Measurements from ENCODE around the gene TAF6. TPM values are rescaled to one million over a fixed set of nuclear protein-coding genes. Genes with fewer than 3 reads are reported as not detected.
A peak's percentile ranks its signal among the peaks of the same experiment; 100 is the strongest.
"Not testable (repeated sequence)": the region's sequence is repeated elsewhere in the genome, so short reads cannot be mapped to it uniquely, and the experiment has no call there.

TAF6 gene
- total and polyA plus RNA-seq, 2 experiments from 2014 or later, result 40.5 to 53.0 TPM

- 10% methylated on average over 13 to 14 of the region's 14 CpGs for WGBS, 2 experiments (ENCODE audit: low coverage in 1 of 2, low lambda C conversion rate in 2 of 2, missing lambda C conversion rate in 2 of 2)
- H3K27ac ChIP-seq, result peak overlapping the region; percentile 13; the same call in 1 of the 2 replicates
- in situ Hi-C loops (cut with MboI), result no loop called here
These were observed 29.0 kb upstream of the TAF6 start for GRCh38 chr7:100148225-100148558.

GRCh38 chr7:100147278-100147677 lies 28.1 kb upstream of the TAF6 start:
- peaks cover 28% of the 10 kb centered on the region for H3K79me2 ChIP-seq (ENCODE audit: insufficient read depth)
- no peak for DNase-seq
- no peak overlapping the region; the same call in 1 of the 2 replicates for H2AFZ ChIP-seq
- no peak overlapping the region for H3K27ac ChIP-seq
- H3K4me1 ChIP-seq (ENCODE audit: insufficient read depth), result peaks cover 12% of the 10 kb centered on the region; the same call in 1 of the 2 replicates
- in situ Hi-C loops (cut with MboI), result no loop called here
- H3K36me3 ChIP-seq (ENCODE audit: low read depth), result no peaks in the 10 kb centered on the region
- 62 to 66% methylated on average over 2 of the region's 2 CpGs for WGBS, 2 experiments (ENCODE audit: low coverage in 1 of 2, low lambda C conversion rate in 2 of 2, missing lambda C conversion rate in 2 of 2)
- TF ChIP-seq EZH2phosphoT487 (IDR thresholded peaks at IDR 0.05; ENCODE audit: insufficient read depth, low read depth), result no peak
- no peak for TF ChIP-seq EZH2 (IDR thresholded peaks at IDR 0.05; ENCODE audit: insufficient read depth, poor library complexity, severe bottlenecking)
- no peaks in the 10 kb centered on the region for H4K20me1 ChIP-seq (ENCODE audit: insufficient read depth)
- H3K9me2 ChIP-seq (ENCODE audit: insufficient read depth), result no peaks in the 10 kb centered on the region
- H3K27me3 ChIP-seq (replicated peaks; ENCODE audit: insufficient read depth), result no peaks in the 10 kb centered on the region
- H3K4me2 ChIP-seq (ENCODE audit: unreplicated experiment), result no peak overlapping the region
- no peak overlapping the region for H3K4me3 ChIP-seq
- no peak overlapping the region for H3K9ac ChIP-seq
- H3K9me3 ChIP-seq (ENCODE audit: low read depth), result no peaks in the 10 kb centered on the region
- peaks cover 5% of the 10 kb centered on the region for H3F3A ChIP-seq (ENCODE audit: insufficient read depth)

More at GRCh38 chr7:100148225-100148558, 29.0 kb upstream of the TAF6 start:
- H3F3A ChIP-seq (ENCODE audit: insufficient read depth), result peaks cover 11% of the 10 kb centered on the region
- peaks cover 12% of the 10 kb centered on the region; the same call in 1 of the 2 replicates for H3K4me1 ChIP-seq (ENCODE audit: insufficient read depth)
- peak overlapping the region; percentile 94 for H2AFZ ChIP-seq
- no peaks in the 10 kb centered on the region for H4K20me1 ChIP-seq (ENCODE audit: insufficient read depth)
- H3K9ac ChIP-seq, result peak overlapping the region; percentile 45
- H3K4me2 ChIP-seq (ENCODE audit: unreplicated experiment), result peak overlapping the region; percentile 82
- no peaks in the 10 kb centered on the region for H3K27me3 ChIP-seq (replicated peaks; ENCODE audit: insufficient read depth)
- no peak for TF ChIP-seq EZH2 (IDR thresholded peaks at IDR 0.05; ENCODE audit: insufficient read depth, poor library complexity, severe bottlenecking)
- no peak for TF ChIP-seq EZH2phosphoT487 (IDR thresholded peaks at IDR 0.05; ENCODE audit: insufficient read depth, low read depth)
- H3K4me3 ChIP-seq, result peak overlapping the region; percentile 92
- H3K79me2 ChIP-seq (ENCODE audit: insufficient read depth), result peaks cover 28% of the 10 kb centered on the region
- H3K36me3 ChIP-seq (ENCODE audit: low read depth), result no peaks in the 10 kb centered on the region
- H3K9me2 ChIP-seq (ENCODE audit: insufficient read depth), result no peaks in the 10 kb centered on the region
- DNase-seq, result no peak
- H3K9me3 ChIP-seq (ENCODE audit: low read depth), result no peaks in the 10 kb centered on the region

- H3K9ac ChIP-seq; in situ Hi-C loops (cut with MboI): not testable (repeated sequence)
- WGBS, 2 experiments (ENCODE audit: low coverage in 1 of 2, low lambda C conversion rate in 2 of 2, missing lambda C conversion rate in 2 of 2), result 42 to 47% methylated on average over 4 of the region's 4 CpGs
These were observed 27.2 kb upstream of the TAF6 start for GRCh38 chr7:100146350-100146749.

GRCh38 chr7:100142461-100142860 lies 23.3 kb upstream of the TAF6 start:
- Histone ChIP-seq H3K27me3 (replicated peaks; ENCODE audit: insufficient read depth) (no peaks in the 10 kb centered on the region), H3K36me3 (ENCODE audit: low read depth) (no peaks in the 10 kb centered on the region), H3K27ac (no peak overlapping the region), H3F3A (ENCODE audit: insufficient read depth) (peaks cover 5% of the 10 kb centered on the region), H4K20me1 (ENCODE audit: insufficient read depth) (no peaks in the 10 kb centered on the region), H2AFZ (no peak overlapping the region), H3K4me1 (ENCODE audit: insufficient read depth) (no peaks in the 10 kb centered on the region), H3K9me2 (ENCODE audit: insufficient read depth) (no peaks in the 10 kb centered on the region), H3K79me2 (ENCODE audit: insufficient read depth) (no peaks in the 10 kb centered on the region), H3K9me3 (ENCODE audit: low read depth) (no peaks in the 10 kb centered on the region), H3K9ac (no peak overlapping the region), H3K4me3 (no peak overlapping the region), H3K4me2 (ENCODE audit: unreplicated experiment) (no peak overlapping the region)
- WGBS, 2 experiments (ENCODE audit: low coverage in 1 of 2, low lambda C conversion rate in 2 of 2, missing lambda C conversion rate in 2 of 2), result 69 to 77% methylated on average over 3 of the region's 3 CpGs
- no peak for DNase-seq
- TF ChIP-seq EZH2phosphoT487 (IDR thresholded peaks at IDR 0.05; ENCODE audit: insufficient read depth, low read depth), result no peak
- no peak for TF ChIP-seq EZH2 (IDR thresholded peaks at IDR 0.05; ENCODE audit: insufficient read depth, poor library complexity, severe bottlenecking)
- in situ Hi-C loops (cut with MboI), result no loop called here

More at GRCh38 chr7:100146350-100146749, 27.2 kb upstream of the TAF6 start:
- H3K4me2 ChIP-seq (ENCODE audit: unreplicated experiment); H3K27ac ChIP-seq; H3K4me3 ChIP-seq; H3K9me2 ChIP-seq (ENCODE audit: insufficient read depth); H3F3A ChIP-seq (ENCODE audit: insufficient read depth); H3K27me3 ChIP-seq (replicated peaks; ENCODE audit: insufficient read depth); H4K20me1 ChIP-seq (ENCODE audit: insufficient read depth); H3K36me3 ChIP-seq (ENCODE audit: low read depth); H2AFZ ChIP-seq; H3K9me3 ChIP-seq (ENCODE audit: low read depth): not testable (repeated sequence)
- peaks cover 12% of the 10 kb centered on the region; the same call in 1 of the 2 replicates for H3K4me1 ChIP-seq (ENCODE audit: insufficient read depth)
- DNase-seq, result peak; percentile 72
- peaks cover 22% of the 10 kb centered on the region for H3K79me2 ChIP-seq (ENCODE audit: insufficient read depth)

- no peak overlapping the region for H2AFZ ChIP-seq
These were observed 22.4 kb upstream of the TAF6 start for GRCh38 chr7:100141555-100141949.

More at GRCh38 chr7:100141555-100141949, 22.4 kb upstream of the TAF6 start:
- Histone ChIP-seq H3K4me3 (no peak overlapping the region), H3K9ac (no peak overlapping the region), H3K79me2 (ENCODE audit: insufficient read depth) (no peaks in the 10 kb centered on the region), H3K4me2 (ENCODE audit: unreplicated experiment) (no peak overlapping the region), H3K27ac (no peak overlapping the region), H3K36me3 (ENCODE audit: low read depth) (no peaks in the 10 kb centered on the region), H3K9me2 (ENCODE audit: insufficient read depth) (no peaks in the 10 kb centered on the region), H3K27me3 (replicated peaks; ENCODE audit: insufficient read depth) (no peaks in the 10 kb centered on the region), H3F3A (ENCODE audit: insufficient read depth) (peaks cover 2% of the 10 kb centered on the region), H3K4me1 (ENCODE audit: insufficient read depth) (no peaks in the 10 kb centered on the region), H4K20me1 (ENCODE audit: insufficient read depth) (no peaks in the 10 kb centered on the region), H3K9me3 (ENCODE audit: low read depth) (no peaks in the 10 kb centered on the region)
- 82 to 83% methylated on average over 3 of the region's 3 CpGs for WGBS, 2 experiments (ENCODE audit: low coverage in 1 of 2, low lambda C conversion rate in 2 of 2, missing lambda C conversion rate in 2 of 2)
- in situ Hi-C loops (cut with MboI), result no loop called here
- no peak for TF ChIP-seq EZH2phosphoT487 (IDR thresholded peaks at IDR 0.05; ENCODE audit: insufficient read depth, low read depth)
- DNase-seq, result no peak
